Measurements from ENCODE around the gene RPL32. TPM values are rescaled to one million over a fixed set of nuclear protein-coding genes. Genes with fewer than 3 reads are reported as not detected.

The RPL32 gene
- total RNA-seq, 1 donor from 2014 or later: 2,996 TPM

- Mint-ChIP-seq H3K27ac (no peak overlapping the region), H3K27me3 (peaks cover 3% of the 10 kb centered on the region), H3K4me3 (peak overlapping the region; percentile 29), H3K36me3 (ENCODE audit: low read depth) (no peaks in the 10 kb centered on the region), H3K4me1 (peaks cover 20% of the 10 kb centered on the region), H3K9me3 (no peaks in the 10 kb centered on the region)
- DNase-seq (no peak), ATAC-seq (ENCODE audit: low read depth) (no peak)
- intact Hi-C loops (cut with micrococcal nuclease): loop anchor here (5.0 kb wide), 1 partner anchor 46 kb away; no protein-coding TSS in a partner anchor
- no peak for TF ChIP-seq CTCF (IDR thresholded peaks at IDR 0.05)
- ChIA-PET CTCF (interaction anchor here (2.2 kb wide), 1 partner anchor 11 kb away, joined by 10 read pairs; no protein-coding TSS in a partner anchor), POLR2A (no interaction called here)
Observed at GRCh38 chr3:12798559-12799179, 42.7 kb downstream of the RPL32 start.

GRCh38 chr3:12797892-12798558, 43.3 kb downstream of the RPL32 start:
- H3K9me3 Mint-ChIP-seq: no peaks in the 10 kb centered on the region
- no peaks in the 10 kb centered on the region for H3K36me3 Mint-ChIP-seq (ENCODE audit: low read depth)
- H3K4me3 Mint-ChIP-seq: peak overlapping the region; percentile 29
- ATAC-seq (ENCODE audit: low read depth) (peak; percentile 30), DNase-seq (no peak)
- ChIA-PET CTCF (interaction anchor here (2.2 kb wide), 1 partner anchor 12 kb away, joined by 10 read pairs; no protein-coding TSS in a partner anchor), POLR2A (no interaction called here)
- peaks cover 20% of the 10 kb centered on the region for H3K4me1 Mint-ChIP-seq
- TF ChIP-seq CTCF (IDR thresholded peaks at IDR 0.05): no peak
- H3K27me3 Mint-ChIP-seq: peaks cover 3% of the 10 kb centered on the region
- H3K27ac Mint-ChIP-seq: no peak overlapping the region
- intact Hi-C loops (cut with micrococcal nuclease): loop anchor here (5.0 kb wide), 1 partner anchor 46 kb away; no protein-coding TSS in a partner anchor

DNA sequence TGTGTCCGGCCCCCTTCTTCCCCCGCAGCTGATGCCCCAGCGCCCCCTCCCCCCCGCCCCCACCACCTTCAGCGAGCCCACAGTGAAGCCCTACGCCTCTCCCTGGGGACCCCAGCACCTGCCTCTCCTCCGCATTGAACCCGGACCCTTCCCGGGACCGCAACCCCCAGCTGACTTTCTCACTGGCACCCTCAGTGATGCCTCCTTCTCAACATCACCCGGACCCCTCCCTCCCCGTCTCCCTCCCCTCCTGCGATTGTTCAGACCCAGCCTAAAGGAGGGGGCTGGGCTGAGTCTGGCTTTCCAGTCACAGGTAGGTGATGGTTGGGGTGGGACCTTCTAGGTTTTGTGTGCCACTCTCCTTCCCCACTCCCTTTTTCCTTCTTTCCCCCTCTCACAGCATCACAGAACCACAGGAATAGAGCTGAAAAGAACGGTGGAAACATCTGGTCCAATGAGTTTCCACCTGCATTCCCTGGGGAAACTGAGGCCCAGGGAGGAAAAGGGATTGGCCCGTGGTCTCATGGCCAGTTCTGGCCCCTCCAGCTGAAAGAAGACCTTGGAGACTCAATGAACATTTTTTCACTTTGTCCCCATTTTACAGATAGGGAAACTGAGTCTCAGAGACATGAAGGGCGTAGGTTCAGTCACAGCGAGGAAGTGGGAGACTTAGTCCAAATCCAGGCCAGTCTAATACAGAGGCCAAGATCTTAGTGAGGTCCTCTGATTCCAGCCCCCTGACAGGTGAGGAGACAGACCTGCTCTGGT, 44.1 kb downstream of the RPL32 start:
- intact Hi-C loops (cut with micrococcal nuclease): loop anchor here (5.0 kb wide), 1 partner anchor 45 kb away; no protein-coding TSS in a partner anchor

More for the DNA sequence above, 44.1 kb downstream of the RPL32 start:
- H3K4me1 Mint-ChIP-seq: peaks cover 20% of the 10 kb centered on the region
- H3K27me3 Mint-ChIP-seq: peaks cover 3% of the 10 kb centered on the region
- no peak for ATAC-seq (ENCODE audit: low read depth)
- no peak overlapping the region for H3K27ac Mint-ChIP-seq
- TF ChIP-seq CTCF (IDR thresholded peaks at IDR 0.05): no peak
- ChIA-PET CTCF (interaction anchor here (1.0 to 2.2 kb wide), 3 partner anchors 12 to 45 kb away, joined by 3 to 10 read pairs (median 9); partner anchors contain the start of gene RPL32), POLR2A (interaction anchor here (0.6 to 1.4 kb wide), 3 partner anchors 44 to 224 kb away, joined by 5 to 12 read pairs (median 7); partner anchors contain the start of gene RPL32)
- peak overlapping the region; percentile 87 for H3K4me3 Mint-ChIP-seq
- DNase-seq: no peak
- H3K9me3 Mint-ChIP-seq: no peaks in the 10 kb centered on the region
- H3K36me3 Mint-ChIP-seq (ENCODE audit: low read depth): no peaks in the 10 kb centered on the region

Measured in activated B cell treated with CpG ODN at 0.5 μM for 24 hours (primary cell).